Measurements from ENCODE around the gene FYCO1.
A peak's percentile ranks its signal among the peaks of the same experiment; 100 is the strongest.

Gene FYCO1

DNA sequence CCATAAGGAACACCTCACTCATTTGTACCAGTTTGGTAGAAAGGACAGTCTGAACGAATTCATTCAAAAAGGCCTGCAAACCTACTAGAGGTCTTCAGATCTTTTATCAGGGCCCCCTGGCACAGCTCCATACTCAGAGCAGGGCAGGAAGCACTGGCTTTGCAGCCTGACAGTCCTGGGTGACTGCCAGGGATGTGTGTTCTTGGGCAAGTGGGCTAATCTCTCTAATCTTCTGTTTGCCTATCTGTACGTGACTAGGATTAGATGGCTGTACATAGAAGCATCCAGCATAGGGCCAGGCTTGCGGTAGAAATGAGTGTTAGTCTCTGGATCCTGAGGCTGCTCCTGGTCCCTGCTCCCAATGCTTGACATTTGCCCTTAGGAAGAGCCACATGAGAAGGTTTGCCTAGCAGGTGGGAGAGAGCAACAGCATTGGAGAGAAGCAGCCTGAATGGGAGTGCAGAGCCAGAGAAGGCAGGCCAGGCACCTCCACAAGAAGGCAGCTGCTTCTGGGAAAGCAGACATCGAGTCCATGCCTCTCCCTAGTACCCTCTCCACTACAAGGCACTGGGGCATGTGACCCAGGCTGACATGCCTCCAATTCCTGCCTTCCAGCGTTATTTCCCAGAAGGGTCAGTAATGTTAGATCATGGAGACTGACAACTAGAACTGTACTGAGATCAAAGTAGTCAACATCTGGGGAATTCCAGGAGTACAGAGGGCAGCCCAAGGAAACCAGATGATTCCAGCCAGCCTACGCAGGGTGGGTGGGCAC is 53.4 kb downstream of the FYCO1 start:
- DNase-seq (ENCODE audit: low spot score): no peak

GRCh38 chr3:45940781-45941365 is 54.8 kb downstream of the FYCO1 start:
- no peak for DNase-seq (ENCODE audit: low spot score)

- no peak for DNase-seq (ENCODE audit: low spot score)
Observed at GRCh38 chr3:45940004-45940780, 55.4 kb downstream of the FYCO1 start.

- DNase-seq (ENCODE audit: low spot score): no peak
Observed at GRCh38 chr3:45939341-45939771, 56.3 kb downstream of the FYCO1 start.

- peak; percentile 87 for DNase-seq (ENCODE audit: low spot score)
Observed at GRCh38 chr3:45938864-45939263, 56.8 kb downstream of the FYCO1 start.

DNA sequence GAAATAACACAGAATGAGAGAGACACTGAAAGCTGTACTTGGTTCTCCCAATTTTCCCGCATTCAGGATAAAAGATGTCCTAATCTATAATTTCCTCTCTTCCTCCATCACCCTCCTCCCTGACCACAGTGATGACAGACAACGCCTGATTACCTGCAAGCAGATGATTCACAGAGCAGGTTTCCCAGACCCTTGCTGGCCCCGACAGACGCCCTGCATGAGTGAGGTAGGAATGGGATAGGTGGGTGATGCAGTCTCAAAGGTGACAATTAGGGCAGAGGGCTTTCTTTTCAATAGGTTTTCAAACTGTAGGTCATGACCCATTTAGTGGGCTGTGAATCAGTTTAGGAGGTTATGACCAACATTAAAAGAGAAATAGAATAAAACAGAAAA is 57.6 kb downstream of the FYCO1 start:
- no peak for DNase-seq (ENCODE audit: low spot score)

DNA sequence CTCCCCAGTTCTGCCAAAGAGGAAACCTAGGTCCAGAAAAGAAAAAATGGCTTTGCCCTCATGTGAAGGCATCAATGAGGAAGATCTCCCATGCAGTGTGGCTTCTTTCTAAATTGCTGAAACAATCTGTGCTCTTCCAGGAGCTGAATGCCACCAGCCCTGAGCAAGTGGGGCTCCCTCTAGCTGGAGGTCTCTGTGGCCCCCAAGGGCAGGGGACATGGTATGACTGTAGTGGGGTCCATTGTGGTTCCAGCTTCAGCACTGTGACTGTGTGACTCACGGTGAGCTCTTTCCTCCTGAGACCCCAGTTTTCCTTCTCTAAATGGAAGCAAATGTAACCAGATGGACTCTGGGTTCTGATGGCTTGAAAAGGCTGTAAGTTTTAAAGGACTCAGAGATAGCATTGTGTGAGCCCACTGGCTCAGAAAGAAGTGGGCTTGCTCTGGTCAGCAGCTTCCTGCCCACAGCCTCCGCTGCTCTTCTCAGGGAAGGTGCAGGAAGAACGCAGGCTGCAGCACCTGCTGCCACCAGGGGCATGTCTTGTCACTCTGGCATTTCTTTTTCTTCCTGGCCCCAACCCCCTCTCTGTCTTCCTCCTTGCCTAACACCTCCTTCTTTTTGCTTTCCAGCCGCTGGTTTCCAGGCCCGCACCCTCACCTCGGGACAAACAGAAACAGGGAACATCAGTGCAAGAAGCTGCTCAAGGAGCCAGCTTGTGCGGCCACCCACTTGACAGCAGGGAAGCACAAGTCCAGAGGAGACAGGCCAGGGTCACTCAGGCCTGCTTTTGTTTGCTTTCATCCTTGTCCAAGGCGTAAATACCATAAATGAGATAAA is 58.2 kb downstream of the FYCO1 start:
- DNase-seq (ENCODE audit: low spot score): no peak

- DNase-seq (ENCODE audit: low spot score): no peak
Observed at GRCh38 chr3:45936261-45936660, 59.4 kb downstream of the FYCO1 start.

- DNase-seq (ENCODE audit: low spot score): no peak
Observed at GRCh38 chr3:45933591-45933990, 62.0 kb downstream of the FYCO1 start.

DNA sequence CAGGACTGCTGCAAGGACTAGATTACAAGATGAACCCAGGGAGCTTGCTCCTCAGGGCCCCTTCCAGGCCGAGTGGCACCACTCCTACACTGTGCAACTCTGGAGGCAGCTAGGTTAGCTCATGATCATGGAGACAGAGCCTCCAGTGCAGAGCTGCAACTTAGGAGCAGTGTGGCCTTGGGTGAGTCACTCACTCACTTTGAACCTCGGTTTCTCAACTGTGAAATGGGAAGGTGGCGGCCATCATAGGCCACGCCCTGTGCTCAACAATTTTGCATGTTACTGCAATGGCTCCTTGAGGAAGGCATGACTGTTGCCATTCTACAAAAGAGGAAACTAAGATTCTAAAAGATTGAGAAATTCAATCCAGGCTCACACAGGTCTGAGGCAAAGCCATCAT is 63.5 kb downstream of the FYCO1 start:
- DNase-seq (ENCODE audit: low spot score): no peak

DNA sequence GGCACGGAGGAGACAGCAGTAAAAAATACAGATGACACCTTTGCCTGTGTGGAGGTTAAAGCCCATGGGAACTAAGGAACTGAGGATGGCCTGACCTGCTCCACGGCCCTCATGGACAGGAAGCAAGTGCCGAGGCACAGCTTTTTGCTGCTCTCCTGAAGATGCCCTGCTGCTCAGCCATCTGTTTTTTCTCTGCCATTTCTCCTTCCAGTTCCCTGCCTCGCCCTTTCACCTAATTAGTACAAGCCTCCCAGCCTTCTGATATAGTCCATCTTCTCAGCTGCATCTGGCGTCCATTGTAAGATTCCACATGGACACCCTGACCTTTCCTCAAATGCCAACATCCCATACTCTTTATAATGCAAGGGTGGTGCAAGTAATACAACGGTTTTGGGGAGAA is 64.1 kb downstream of the FYCO1 start:
- DNase-seq (ENCODE audit: low spot score): no peak

DNA sequence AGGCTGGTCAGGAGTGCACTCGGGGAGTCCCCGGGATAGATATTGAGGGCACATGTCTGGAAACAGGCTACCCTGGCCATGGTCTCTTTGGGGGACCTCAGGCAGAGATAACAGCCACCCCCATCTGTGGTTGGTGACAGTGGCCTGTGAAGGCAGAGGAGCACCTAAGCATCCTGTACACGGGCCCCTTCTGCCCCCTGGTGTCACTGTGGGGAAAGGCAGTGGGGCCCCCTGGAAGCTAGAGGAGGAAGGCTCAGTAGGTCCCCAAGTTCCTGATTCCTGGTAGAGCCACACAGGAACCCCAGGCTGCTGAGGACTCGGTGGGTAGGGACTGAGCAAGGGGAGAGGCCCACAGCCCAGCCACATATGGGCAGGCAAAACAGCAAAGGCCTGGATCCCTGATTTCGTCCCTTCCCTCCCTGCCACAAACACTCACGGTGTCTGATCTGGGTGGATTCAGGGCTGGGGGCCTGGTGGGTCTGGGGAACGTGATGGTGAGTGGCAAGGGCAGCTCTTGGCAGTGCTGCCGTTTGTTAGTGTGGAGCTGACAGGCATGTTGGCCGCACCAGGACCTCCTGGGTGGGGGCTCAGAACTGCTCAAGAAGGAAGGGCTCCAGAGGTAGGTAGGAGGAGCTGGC is 66.5 kb downstream of the FYCO1 start:
- DNase-seq (ENCODE audit: low spot score): peak; percentile 82

GRCh38 chr3:45927881-45928280 is 67.7 kb downstream of the FYCO1 start:
- peak; percentile 38 for DNase-seq (ENCODE audit: low spot score)

DNA sequence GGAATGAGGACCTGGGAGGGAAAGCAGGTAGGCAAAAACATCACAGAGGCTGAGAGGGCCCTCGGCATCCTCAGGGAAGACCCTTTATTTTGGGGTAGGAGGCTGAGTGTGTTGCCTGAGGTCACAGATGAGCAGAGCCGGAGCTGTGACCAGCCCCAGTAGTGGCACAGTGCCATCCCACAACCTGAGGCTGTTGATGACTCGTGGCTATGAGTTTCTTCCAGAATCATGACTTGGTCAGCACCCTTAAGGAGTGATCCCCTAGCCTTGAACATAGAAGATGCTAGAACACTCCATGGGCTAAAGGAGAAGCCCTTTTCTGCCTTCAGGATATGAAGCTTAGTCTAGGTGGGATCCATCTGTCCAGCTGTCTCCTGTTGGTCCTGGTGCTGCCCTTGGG is 71.9 kb downstream of the FYCO1 start:
- DNase-seq (ENCODE audit: low spot score): peak; percentile 31

DNA sequence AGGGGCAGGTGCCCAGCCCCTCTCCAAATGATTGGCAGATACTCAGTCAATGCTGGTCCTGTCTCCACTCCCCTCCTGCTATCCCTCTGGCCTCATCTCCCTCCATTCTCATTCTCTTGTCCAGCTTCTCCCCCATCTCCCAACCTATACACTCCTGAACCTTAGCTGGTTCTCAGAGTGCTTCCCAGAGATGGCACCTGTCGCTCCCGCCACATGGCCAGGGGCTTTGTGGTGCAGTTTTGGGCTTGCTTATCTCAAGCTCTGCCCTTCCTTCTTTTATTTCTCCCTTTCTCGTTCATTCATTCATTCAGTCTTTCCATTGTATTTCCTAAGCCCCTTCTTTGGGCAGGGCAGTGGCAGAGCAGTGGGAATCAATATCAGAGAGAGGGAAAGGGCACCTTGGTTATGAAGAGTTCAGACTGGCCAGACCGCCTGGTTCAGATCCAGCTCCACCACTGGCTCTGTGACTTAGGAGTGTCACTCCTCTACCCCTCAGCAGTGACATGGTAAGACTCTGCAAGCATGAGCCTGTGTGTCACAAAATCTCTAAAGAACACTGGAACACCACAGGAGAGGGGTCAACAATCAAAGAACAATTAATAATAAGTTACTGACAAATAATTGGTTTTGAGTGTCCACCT is 72.6 kb downstream of the FYCO1 start:
- DNase-seq (ENCODE audit: low spot score): no peak

- DNase-seq (ENCODE audit: low spot score): no peak
Observed at GRCh38 chr3:45922039-45922326, 73.6 kb downstream of the FYCO1 start.

GRCh38 chr3:45921158-45922038 is 74.2 kb downstream of the FYCO1 start:
- no peak for DNase-seq (ENCODE audit: low spot score)

DNA sequence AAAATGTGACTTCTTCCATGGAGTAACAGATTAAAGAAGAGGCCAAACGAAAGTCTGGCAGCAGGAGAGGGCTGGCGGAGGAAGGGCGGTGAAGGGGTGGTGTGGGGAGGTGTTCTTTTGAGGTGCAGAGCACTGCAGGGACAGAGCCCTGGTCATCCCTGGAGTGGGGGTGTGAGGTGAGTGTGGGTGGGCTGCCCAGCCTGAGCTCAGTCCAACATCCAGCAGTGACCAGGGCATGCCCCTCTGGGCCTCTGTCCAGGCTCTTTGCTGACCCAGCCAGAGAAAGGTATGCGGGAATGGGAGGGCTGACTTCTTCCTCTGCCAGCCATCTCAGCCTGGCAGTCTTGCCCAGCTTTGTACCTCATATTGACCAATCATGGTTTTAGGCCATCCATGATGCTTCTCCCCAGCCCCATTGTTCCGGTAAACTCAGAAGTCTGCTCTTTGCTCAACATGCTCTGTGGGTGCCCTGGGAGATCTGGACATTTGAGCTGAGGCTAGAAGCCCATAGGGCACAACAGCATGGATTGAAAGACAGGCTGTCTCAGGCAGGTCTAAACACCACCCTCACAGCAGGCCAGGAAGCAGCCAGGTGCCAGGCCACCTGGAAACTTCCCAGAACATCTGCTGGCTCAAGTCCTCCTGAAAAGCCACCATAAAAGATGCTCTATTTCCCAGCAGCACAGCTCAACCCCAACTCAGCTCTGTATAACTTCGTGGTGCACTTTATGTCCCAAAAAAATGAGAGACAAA is 78.3 kb downstream of the FYCO1 start:
- no peak for DNase-seq (ENCODE audit: low spot score)

GRCh38 chr3:45915518-45916231 is 79.9 kb downstream of the FYCO1 start:
- peak; percentile 87 for DNase-seq (ENCODE audit: low spot score)
